Peyer's patch (tissue), 4 donors: ENCODE measurements around the gene ARRB1.

Experiments
- POLR2A ChIP-seq, 2 donors: fragments of 450-650 bp; IDR thresholded peaks; one replicate each; pipeline ENCODE4 v1.5.1; 2017; ENCODE audit warnings: antibody characterized with exemption in 2 of 2, mild to moderate bottlenecking in 2 of 2, moderate library complexity in 2 of 2
- TF ChIP-seq, protein P1 (sequence below), 6 experiments: fragments of 450-650 bp in 4 of 6; fragments of 200-600 bp in 2 of 6; sonication (generic) in 1 of 6; IDR thresholded peaks; one replicate each; pipeline ENCODE4 v1.5.1; 2017 to 2019; ENCODE audit warnings: antibody characterized with exemption in 6 of 6, mild to moderate bottlenecking in 3 of 6, moderate library complexity in 1 of 6

DNA sequence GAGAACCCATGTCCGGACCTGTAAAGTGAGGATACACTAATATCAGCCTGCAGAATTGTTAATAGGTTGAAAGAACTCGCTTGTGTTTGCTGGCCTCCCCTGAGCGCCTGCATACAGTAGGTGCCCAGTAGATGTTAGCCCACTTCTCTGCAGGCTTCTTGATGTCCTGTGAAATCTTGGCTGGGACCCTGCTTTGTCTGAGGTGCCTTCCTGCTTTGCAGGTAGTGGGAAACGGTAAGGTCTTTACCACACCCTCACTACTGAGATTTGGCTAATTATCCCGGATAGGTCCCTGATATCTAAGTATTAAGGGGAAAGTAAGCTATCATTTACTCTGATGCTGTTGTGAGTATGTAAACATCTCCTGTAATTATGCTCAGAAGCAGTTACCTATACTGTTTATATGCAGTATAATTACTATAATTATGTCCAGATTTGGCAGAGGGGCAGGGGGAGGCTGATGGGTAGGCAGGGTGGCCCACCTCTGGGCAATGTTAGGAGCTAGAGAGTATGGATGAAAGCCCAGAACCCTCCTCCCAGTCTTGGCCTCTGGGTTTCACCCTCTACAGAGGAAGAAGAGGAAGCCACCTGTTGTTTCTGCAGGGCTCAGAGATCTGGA is 1.2 kb upstream of the ARRB1 start:
- TF ChIP-seq, protein P1, sequence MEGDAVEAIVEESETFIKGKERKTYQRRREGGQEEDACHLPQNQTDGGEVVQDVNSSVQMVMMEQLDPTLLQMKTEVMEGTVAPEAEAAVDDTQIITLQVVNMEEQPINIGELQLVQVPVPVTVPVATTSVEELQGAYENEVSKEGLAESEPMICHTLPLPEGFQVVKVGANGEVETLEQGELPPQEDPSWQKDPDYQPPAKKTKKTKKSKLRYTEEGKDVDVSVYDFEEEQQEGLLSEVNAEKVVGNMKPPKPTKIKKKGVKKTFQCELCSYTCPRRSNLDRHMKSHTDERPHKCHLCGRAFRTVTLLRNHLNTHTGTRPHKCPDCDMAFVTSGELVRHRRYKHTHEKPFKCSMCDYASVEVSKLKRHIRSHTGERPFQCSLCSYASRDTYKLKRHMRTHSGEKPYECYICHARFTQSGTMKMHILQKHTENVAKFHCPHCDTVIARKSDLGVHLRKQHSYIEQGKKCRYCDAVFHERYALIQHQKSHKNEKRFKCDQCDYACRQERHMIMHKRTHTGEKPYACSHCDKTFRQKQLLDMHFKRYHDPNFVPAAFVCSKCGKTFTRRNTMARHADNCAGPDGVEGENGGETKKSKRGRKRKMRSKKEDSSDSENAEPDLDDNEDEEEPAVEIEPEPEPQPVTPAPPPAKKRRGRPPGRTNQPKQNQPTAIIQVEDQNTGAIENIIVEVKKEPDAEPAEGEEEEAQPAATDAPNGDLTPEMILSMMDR (IDR thresholded peaks at IDR 0.05): no peak
- TF ChIP-seq POLR2A (IDR thresholded peaks at IDR 0.05): no peak
